ENCODE results near the gene BEND7.

GRCh38 chr10:13393640-13394039 lies 135.2 kb downstream of the BEND7 start:
- TF ChIP-seq CTCF (IDR thresholded peaks at IDR 0.05) (no peak), POLR2AphosphoS5 (IDR thresholded peaks at IDR 0.05) (no peak), POLR2A (IDR thresholded peaks at IDR 0.05) (no peak)

Data from stomach (tissue), 4 donors.